Right cardiac atrium (tissue), 5 donors: ENCODE data around the gene DGAT2L6. TPM values are rescaled to one million over a fixed set of nuclear protein-coding genes. Genes with fewer than 3 reads are reported as not detected.

Experiments used
- ATAC-seq, 2 donors: fragments of 200-7000 bp; cut with Tn5 transposase; one replicate each; pipeline versions ENCODE4 v1.8.0 to v1.9.1; 2020; ENCODE audit warnings: moderate library complexity in 2 of 2, mild to moderate bottlenecking in 1 of 2
- DNase-seq, 3 donors: peaks; one replicate each; pipeline ENCODE4 v3.0.0-alpha.2; 2020
- H3K27ac ChIP-seq: one replicate; pipeline ENCODE4 v1.5.1; 2013; ENCODE audit warnings: mild to moderate bottlenecking, low read length, control low read depth, moderate library complexity
- H3K27me3 ChIP-seq: one replicate; pipeline ENCODE4 v1.6.1; 2013; ENCODE audit not compliant: control insufficient read depth, insufficient read depth
- H3K4me1 ChIP-seq: one replicate; pipeline ENCODE4 v1.6.1; 2013; ENCODE audit warnings: low read length; ENCODE audit not compliant: control insufficient read depth, insufficient read depth
- H3K4me3 ChIP-seq: one replicate; pipeline ENCODE4 v1.5.1; 2013; ENCODE audit warnings: low read length, control low read depth
- H3K9me3 ChIP-seq: one replicate; pipeline ENCODE4 v1.6.1; 2013; ENCODE audit warnings: low read length; ENCODE audit not compliant: control insufficient read depth
- WGBS: extraction: QIAGEN DNeasy Blood & Tissue Kit; methylation state at CpG from one replicate; pipeline ENCODE4 v1.1.7; 2013; 5-methylcytosine and 5-hydroxymethylcytosine counted together
- intact Hi-C, 4 donors: fragments of 100-400 bp; cut with DNase I; formaldehyde crosslinking; loops; one replicate each; pipeline versions ENCODE4 v1.11.0 to v1.14.0; 2022 to 2023
- polyA plus RNA-seq: library from polyadenylated mRNA; stranded (reverse); fragments of 200-250 nt; gene quantifications from one replicate; pipeline ENCODE4 v1.2.3, GENCODE V29; 2013
- total RNA-seq, 4 donors: library from RNA; stranded (reverse); fragmentation: NEBNext Ultra II Directional; extraction: Animal tissue kit (Norgen Biotek cat#: 25700); gene quantifications; one replicate each; pipeline ENCODE4 v1.2.1, GENCODE V29; 2021
- donor health status: healthy with polysubstance abuse.
- donor health status: DM: no; HTN: yes; CAD: no.
- donor health status: DM: no; HTN: no; CAD: no.
- donor health status: DM: no; HTN: yes; CAD: no; lungs with severe emphysema.
- donor health status: DM: yes; HTN: yes; CAD: no.

DGAT2L6 gene
- total and polyA plus RNA-seq, 5 donors = not detected

DNA sequence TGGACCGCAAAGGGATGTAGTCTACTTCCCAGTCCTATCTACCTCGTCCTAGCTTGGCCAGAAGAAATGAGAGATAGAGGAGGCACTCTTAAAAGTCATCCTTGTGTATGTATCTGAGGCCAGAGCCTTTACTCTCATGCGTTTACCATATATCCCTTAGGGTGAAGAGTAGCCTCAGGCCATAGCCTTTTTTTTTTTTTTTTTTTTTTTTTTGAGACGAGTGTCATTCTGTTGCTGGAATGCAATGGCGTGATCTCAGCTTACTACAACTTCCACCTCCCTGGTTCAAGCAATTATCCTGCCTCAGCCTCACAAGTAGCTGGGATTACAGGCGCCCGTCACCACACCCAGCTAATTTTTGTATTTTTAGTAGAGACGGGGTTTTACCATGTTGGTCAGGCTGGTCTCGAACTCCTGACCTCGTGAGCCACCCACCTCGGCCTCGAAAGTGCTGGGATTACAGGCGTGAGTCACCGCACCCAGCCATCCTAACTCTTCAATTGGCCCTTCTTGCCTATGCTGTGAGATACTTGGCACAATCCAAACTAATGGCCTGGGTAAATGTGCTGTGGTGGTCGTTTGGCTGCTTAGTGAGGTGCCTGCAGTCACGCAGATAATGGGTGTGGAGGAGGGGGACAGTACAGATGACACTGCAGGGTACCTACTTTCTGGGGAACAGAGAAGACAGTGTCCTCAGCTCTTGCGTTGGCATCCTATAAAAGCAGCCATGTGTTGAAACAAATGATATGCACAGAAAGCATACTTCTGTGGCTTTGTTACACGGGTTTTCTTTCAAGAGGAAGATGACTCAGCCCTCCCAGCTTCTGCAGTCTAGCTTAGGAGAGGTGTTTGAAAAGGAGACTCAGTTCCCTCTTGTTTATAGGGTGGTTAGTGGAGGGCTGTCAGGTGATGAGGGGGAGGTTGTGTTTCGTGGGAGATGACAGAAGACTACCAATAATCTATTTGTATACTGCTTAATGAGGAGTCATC lies 10.4 kb upstream of the DGAT2L6 start:
- no peak overlapping the region for H3K4me3 ChIP-seq

DNA sequence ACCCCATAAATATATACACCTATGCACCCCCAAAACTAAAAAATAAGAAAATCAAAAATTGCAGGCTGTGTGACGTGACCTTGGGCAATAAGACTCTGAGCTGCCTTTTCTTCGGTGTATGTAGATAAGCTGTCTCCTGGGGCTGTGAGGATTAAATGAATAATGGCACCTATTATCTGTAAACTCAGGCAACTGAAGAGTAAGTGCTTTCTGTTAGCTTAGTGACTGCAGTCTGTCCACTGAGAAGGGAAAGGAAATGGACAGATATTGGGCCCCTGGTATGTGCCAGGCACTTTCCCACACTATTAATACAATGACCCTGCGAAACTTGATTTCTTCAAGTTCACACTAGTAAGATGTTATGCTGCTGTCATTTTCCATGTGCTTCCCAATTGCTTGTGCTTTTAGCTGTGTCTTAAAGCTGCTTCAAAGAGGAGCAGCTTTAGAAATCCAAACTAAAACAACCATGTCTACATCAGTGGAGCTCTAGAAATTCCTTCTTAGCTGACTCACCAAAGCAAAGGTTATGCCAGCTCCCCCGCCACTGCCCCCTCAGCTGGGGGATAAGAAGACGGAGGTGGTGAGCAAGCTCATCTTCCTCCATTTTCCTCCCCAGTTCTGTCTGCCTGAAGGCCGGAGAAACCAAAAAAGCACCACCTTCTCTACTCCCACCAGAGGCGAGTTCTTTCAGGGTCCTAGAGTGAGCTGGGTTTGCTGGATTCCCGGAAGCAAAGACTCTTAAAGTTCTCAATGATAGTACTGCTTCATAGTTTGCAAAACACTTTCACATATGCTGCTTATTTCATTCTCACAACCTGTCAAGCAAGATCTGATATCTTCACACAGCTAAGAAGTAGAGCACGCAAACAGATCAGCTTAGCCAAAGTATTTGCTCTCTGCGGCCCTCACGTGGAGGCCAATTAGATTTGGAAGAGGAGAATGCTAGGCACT lies 8.8 kb upstream of the DGAT2L6 start:
- no peaks in the 10 kb centered on the region for H3K9me3 ChIP-seq
- intact Hi-C loops = no loop called here
- no peaks in the 10 kb centered on the region for H3K4me1 ChIP-seq
- no peak overlapping the region for H3K27ac ChIP-seq
- H3K4me3 ChIP-seq = no peak overlapping the region
- 36% methylated on average over 11 of the region's 11 CpGs for WGBS
- H3K27me3 ChIP-seq = no peaks in the 10 kb centered on the region
- ATAC-seq (peak; percentile 67 to 72), DNase-seq (peak in 1 of 3 donors; percentile 21)

More for the DNA sequence above, 10.4 kb upstream of the DGAT2L6 start:
- ATAC-seq (no peak), DNase-seq (no peak)
- Histone ChIP-seq H3K4me1 (no peaks in the 10 kb centered on the region), H3K27me3 (no peaks in the 10 kb centered on the region), H3K9me3 (no peaks in the 10 kb centered on the region), H3K27ac (no peak overlapping the region)
- intact Hi-C loops = no loop called here
- WGBS = 86% methylated on average over 19 of the region's 19 CpGs

- DNase-seq (no peak), ATAC-seq (no peak)
- H3K9me3 ChIP-seq = no peaks in the 10 kb centered on the region
- WGBS = 94% methylated on average over 7 of the region's 7 CpGs
- no peak overlapping the region for H3K27ac ChIP-seq
- H3K27me3 ChIP-seq = no peaks in the 10 kb centered on the region
- no peak overlapping the region for H3K4me3 ChIP-seq
- H3K4me1 ChIP-seq = no peaks in the 10 kb centered on the region
- intact Hi-C loops = no loop called here
Measured at GRCh38 chrX:70169281-70169680, 8.0 kb upstream of the DGAT2L6 start.

GRCh38 chrX:70171624-70172023 lies 5.7 kb upstream of the DGAT2L6 start:
- Histone ChIP-seq H3K9me3 (no peaks in the 10 kb centered on the region), H3K27me3 (no peaks in the 10 kb centered on the region), H3K4me1 (no peaks in the 10 kb centered on the region), H3K27ac (no peak overlapping the region), H3K4me3 (no peak overlapping the region)
- intact Hi-C loops = no loop called here
- DNase-seq = no peak
- 57% methylated on average over 2 of the region's 2 CpGs for WGBS
- no peak for ATAC-seq

DNA sequence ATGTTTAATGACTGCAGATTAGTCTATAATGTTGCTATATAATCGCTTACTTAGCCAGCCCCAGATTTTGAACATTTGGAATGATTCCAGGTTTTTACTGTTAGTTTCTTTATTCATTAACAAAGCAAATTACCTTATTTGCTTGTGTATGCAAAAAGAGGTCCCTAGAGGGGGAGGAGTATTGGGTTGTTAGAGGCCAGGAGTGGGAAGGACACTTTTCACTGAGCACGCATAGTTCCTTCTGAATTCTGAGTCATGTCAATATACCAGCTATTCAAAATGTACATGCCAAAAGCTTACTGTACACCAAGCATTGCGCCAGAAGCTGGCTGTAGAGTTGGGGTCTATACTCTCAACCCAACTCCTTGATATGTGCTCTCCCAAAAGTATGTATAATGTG lies 5.1 kb upstream of the DGAT2L6 start:
- Histone ChIP-seq H3K9me3 (no peaks in the 10 kb centered on the region), H3K27ac (no peak overlapping the region), H3K27me3 (no peaks in the 10 kb centered on the region), H3K4me3 (no peak overlapping the region), H3K4me1 (peaks cover 1% of the 10 kb centered on the region)
- intact Hi-C loops = no loop called here
- 91% methylated on average over 3 of the region's 3 CpGs for WGBS
- no peak for ATAC-seq
- no peak for DNase-seq

DNA sequence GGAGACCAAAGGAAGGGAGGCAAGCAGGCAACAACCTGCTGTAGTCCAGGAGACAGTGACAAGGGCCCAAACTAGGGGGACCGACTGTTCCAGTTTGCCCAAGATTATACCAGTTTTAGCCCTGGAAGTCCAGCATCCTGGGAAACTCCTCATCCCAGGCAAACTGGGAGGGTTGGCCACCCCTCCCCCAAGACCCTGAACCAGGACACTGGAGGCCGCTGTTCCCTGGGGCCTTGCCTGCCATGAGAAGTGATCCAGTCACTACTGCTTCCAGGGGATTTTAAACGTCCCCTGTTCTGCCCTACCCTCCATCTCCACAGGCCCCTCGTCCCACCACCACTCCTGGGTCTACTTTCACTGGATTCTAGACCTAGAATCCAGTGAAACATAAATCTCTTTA lies 4.3 kb upstream of the DGAT2L6 start:
- WGBS = 76% methylated on average over 4 of the region's 4 CpGs
- H3K27ac ChIP-seq = no peak overlapping the region
- intact Hi-C loops = no loop called here
- peaks cover 1% of the 10 kb centered on the region for H3K4me1 ChIP-seq
- ATAC-seq (no peak), DNase-seq (no peak)
- no peaks in the 10 kb centered on the region for H3K27me3 ChIP-seq
- H3K9me3 ChIP-seq = no peaks in the 10 kb centered on the region
- no peak overlapping the region for H3K4me3 ChIP-seq

- Histone ChIP-seq H3K27me3 (no peaks in the 10 kb centered on the region), H3K27ac (no peak overlapping the region), H3K9me3 (no peaks in the 10 kb centered on the region), H3K4me1 (peaks cover 1% of the 10 kb centered on the region), H3K4me3 (no peak overlapping the region)
- WGBS = 48% methylated on average over 4 of the region's 4 CpGs
- ATAC-seq = no peak
- intact Hi-C loops = no loop called here
- no peak for DNase-seq
Measured at GRCh38 chrX:70174754-70175153, 2.5 kb upstream of the DGAT2L6 start.

- intact Hi-C loops = no loop called here
- Histone ChIP-seq H3K9me3 (no peaks in the 10 kb centered on the region), H3K4me1 (peaks cover 1% of the 10 kb centered on the region), H3K27ac (no peak overlapping the region), H3K4me3 (no peak overlapping the region), H3K27me3 (no peaks in the 10 kb centered on the region)
- no peak for ATAC-seq
- DNase-seq = no peak
- WGBS = 81% methylated on average over 7 of the region's 7 CpGs
Measured at GRCh38 chrX:70175338-70175737, 1.9 kb upstream of the DGAT2L6 start.

- H3K27ac ChIP-seq = no peak overlapping the region
- ATAC-seq (no peak), DNase-seq (no peak)
- no peaks in the 10 kb centered on the region for H3K9me3 ChIP-seq
- WGBS = 61% methylated on average over 5 of the region's 5 CpGs
- H3K27me3 ChIP-seq = no peaks in the 10 kb centered on the region
- H3K4me3 ChIP-seq = no peak overlapping the region
- intact Hi-C loops = no loop called here
- no peaks in the 10 kb centered on the region for H3K4me1 ChIP-seq
Measured at GRCh38 chrX:70183091-70183490, 5.8 kb downstream of the DGAT2L6 start.

GRCh38 chrX:70190225-70190624 lies 12.9 kb downstream of the DGAT2L6 start:
- ATAC-seq (no peak), DNase-seq (no peak)
- H3K9me3 ChIP-seq = no peaks in the 10 kb centered on the region
- no peaks in the 10 kb centered on the region for H3K4me1 ChIP-seq
- no peaks in the 10 kb centered on the region for H3K27me3 ChIP-seq
- intact Hi-C loops = loop anchor here in 1 of 4 donors (10.0 kb wide), 1 partner anchor 75 kb away; the partner anchor contains the start of genes ARR3 and P2RY4
- no peak overlapping the region for H3K4me3 ChIP-seq
- H3K27ac ChIP-seq = no peak overlapping the region
